GM18502 (cell line): ENCODE results near the gene WDR53.
"Not testable (repeated sequence)": the region's sequence is repeated elsewhere in the genome, so short reads cannot be mapped to it uniquely, and the experiment has no call there.

Source experiments
- ATAC-seq: cut with Tn5 transposase; IDR thresholded peaks from one replicate; pipeline ENCODE4 v1.9.1; 2021; ENCODE audit warnings: mild to moderate bottlenecking; ENCODE audit not compliant: unreplicated experiment, poor library complexity

Gene WDR53

DNA sequence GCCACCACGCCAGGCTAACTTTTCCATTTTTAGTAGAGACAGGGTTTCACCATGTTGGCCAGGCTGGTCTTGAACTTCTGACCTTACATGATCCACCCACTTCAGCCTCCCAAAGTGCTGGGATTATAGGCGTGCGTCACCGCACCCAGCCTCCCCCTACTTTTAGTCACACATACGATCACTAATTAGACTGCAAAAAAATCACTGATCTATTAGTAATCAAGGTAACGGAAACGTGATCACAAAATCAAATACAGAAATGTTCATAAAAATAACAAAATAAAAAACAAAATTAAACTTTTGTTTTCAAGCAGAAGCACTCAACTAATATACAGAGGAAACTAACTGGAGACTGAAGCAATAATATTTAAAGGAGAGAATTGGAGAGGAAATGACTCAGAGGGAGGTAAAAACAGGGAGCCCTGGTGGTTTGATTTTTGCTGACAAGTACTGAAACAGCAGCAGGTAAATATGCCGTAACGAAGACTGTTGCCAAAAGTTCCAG is 4.6 kb downstream of the WDR53 start:
- ATAC-seq, result no peak

DNA sequence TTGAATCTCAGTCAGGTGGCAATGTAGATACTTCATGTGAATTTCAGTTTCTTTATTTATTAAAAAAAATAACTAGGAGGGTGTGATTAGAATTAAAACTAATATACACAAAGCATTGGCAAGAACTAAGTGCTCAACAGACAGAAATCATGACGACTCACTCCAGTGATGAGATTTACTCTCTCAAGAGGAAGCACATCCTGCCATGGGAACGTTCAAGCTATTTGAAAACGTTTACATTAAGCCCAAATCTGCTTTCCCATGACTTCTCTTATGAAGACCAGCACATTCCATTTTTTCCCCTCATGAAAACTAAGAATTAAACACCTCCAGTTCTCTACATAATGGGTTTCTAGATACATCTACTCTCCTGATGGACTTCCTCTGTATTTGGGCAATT is 8.5 kb downstream of the WDR53 start:
- ATAC-seq, result no peak

GRCh38 chr3:196558476-196558875 is 9.9 kb downstream of the WDR53 start:
- ATAC-seq, result no peak

DNA sequence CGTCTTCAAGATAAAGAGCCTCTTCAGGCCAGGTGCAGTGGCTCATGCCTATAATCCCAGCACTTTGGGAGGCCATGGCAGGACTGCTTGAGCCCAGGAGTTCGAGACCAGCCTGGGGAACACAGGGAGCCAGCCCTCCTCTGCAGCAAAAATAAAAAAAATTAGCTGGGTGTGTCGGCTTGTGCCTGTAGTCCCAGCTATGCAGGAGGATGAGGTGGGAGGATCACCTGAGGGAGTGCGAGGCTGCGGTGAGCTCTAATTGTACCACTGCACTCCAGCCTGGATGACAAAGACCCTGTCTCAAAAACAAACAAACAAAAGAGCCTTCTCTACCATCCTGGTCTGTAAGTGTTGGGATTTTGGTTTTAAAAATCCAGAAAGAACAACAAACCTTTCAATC is 11.1 kb downstream of the WDR53 start:
- no peak for ATAC-seq

GRCh38 chr3:196555295-196555694 is 13.1 kb downstream of the WDR53 start:
- no peak for ATAC-seq

DNA sequence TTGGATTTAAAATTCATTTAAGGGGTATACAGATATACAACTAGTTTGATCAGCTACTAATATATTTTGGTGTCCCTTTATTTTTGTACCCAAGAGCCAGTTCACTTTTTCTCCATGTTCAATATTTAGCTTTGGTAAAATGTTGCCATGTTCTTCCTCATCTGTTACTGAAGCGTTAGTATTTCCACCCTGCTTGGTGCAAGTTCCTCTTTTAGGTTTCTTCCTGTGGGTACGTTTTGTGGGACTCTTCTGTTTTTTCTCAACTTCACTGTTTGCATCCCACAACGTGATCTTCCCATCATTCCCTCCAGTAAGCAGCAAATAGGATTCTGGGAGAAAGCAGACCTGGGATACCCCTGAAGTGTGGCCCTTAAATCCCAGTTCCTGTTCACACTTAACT is 14.1 kb downstream of the WDR53 start:
- ATAC-seq, result no peak

DNA sequence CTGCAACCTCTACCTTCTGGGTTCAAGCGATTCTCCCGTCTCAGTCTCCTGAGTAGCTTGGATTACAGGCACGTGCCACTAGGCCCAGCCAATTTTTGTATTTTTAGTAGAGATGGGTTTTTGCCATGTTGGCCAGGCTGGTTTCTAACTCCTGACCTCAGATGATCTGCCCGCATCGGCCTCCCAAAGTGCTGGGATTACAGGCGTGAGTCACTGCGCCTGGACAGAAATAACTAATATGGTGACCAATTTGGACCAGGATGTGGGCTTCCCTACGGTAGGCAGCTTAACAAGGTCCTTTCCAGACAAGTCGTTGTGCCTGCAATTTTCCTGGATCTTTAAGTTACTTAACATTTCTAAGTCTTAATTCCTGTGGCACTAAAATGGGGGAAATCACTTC is 14.8 kb downstream of the WDR53 start:
- no peak for ATAC-seq

GRCh38 chr3:196552253-196552652 is 16.1 kb downstream of the WDR53 start:
- no peak for ATAC-seq

DNA sequence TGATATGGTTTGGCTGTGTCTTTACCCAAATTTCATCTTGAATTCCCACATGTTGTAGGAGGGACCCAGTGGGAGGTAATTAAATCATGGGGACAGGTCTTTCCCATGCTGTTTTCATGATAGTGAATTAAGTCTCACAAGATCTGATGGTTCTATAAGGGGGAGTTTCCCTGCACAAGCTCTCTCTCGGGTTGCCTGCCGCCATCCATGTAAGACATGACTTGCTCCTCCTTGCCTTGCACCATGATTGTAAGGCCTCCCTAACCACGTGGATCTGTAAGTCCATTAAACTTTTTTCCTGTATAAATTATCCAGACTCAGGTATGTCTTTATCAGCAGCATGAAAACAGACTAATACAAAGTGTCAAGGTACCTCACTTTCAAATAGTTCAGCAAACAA is 18.2 kb downstream of the WDR53 start:
- ATAC-seq, result not testable (repeated sequence)

DNA sequence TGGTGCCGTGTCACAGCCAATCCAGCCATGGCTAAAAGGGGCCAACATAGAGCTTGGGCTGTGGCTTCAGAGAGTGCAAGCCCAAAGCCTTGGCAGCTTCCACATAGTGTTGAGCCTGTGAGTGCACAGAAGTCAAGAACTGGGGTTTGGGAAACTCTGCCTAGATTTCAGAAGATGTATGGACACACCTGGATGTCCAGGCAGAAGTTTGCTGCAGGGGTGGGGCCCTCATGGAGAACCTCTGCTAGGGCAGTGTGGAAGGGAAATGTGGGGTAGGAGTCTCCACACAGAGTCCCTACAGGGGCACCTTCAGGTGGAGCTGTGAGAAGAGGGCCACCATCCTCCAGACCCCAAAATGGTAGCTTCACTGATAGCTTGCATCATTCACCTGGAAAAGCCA is 19.0 kb downstream of the WDR53 start:
- not testable (repeated sequence) for ATAC-seq

- no peak for ATAC-seq
These were observed 21.3 kb downstream of the WDR53 start for GRCh38 chr3:196547067-196547466.

DNA sequence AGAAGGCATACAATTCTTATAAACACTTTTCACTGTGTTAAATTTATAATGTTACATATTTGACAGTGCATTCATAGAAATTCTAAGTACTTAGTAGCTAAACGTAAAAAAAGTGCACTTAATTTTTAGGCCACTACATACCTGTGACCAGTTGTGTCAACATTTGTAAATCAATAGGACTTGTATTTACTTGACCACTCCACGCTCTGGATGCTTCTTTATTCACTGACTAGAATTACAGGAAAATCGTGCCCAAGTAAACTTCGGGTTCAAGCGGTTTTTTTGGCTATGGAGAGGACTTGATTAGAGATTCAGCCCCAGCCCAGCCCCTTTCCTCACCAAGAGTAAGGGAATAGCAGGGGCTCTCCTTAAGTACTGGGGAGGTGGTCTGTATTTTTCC is 21.8 kb downstream of the WDR53 start:
- no peak for ATAC-seq

GRCh38 chr3:196544491-196544992 is 23.8 kb downstream of the WDR53 start:
- ATAC-seq, result no peak

DNA sequence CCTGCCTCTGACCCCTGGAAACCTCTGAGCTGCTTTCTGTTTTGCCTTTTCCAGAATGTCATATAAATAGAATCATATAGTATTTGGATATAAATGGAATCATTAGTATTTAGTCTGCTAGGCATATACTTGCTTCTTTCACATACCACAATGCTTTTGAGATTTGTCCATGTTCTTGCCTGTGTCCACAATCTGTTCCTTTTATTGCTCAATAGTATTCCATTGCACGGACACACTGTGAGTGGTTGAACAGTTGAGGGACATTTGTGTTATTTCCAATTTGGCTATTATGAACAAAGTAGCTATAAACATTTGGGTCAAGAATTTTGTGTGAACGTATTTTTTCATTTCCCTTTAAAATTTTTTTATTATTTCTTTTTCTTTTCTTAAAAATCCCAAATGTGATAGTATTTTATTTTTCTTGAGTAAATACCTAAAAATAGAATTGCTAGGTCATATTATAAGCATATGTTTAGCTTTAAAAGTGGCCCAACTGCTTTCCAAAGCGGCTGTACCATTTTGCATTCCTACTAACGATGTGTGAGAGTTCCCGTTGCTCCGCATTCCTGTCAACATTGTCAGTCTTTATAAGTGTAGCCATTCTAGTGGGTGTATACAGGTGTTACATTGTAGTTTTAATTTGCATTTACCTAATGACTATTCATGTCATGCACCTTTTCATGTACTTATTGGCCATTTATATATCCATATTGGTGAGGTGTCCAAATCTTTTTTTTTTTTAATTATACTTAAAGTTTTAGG is 26.5 kb downstream of the WDR53 start:
- no peak for ATAC-seq

DNA sequence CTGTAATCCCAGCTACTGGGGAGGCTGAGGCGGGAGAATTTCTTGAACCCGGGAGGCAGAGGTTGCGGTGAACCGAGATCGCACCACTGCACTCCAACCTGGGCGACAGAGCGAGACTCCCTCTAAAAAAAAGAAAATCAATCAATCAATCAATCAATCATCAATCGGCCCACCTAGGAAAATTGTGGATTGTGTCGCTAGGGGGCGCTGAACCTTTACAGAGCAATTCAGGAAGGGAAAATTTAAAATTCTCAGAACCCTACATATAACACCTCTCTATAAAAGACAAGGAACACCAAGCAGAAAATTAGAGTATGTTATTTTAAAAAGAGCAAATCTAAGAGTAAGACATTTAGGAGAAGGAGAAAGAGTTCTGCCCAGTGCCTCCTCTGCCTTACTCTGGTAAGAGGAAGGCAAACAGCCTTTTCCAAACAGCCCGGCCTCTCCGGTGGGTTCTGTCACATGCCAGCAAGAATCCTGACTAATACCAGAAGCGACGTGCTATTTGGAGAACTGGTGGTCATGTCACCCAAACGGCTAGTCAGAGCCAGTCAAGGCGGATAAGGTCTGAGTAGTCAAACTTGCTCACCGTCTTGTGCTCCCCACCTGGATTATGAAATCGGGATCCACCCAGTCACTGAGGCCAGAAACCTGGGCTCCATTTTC is 30.9 kb downstream of the WDR53 start:
- no peak for ATAC-seq

DNA sequence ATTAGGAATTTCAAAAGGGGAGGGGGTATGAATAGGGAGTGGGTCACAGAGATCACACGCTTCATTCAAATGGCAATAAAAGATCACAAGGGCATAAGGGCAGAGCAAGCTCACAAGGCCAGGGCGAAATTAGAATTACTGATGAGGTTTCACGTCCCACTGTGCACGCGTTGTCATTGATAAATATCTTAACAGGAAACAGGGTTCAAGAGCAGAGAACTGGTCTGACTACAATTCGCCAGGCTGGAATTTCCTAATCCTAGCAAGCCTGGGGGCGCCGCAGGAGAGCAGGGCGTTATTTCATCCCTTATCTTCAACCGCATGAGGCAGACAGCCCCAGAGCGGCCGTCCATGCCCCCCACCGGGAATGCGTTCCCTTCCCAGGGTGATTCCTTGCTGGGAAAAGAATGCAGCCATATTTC is 35.1 kb downstream of the WDR53 start:
- no peak for ATAC-seq

DNA sequence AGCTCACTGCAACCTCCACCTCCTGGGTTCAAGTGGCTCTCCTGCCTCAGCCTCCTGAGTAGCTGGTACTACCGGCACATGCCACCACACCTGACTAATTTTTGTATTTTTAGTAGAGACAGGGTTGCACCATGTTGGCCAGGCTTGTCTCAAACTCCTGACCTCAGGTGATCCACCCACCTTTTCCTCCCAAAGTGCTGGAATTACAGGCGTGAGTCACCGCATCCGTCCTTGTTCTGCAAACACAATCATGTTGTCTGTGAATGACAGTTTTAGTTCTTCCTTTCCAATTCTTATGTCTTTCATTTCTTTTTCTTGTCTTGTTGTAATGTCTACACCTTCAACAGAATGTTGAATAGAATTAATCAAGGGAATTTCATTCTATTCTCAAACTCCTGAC is 36.9 kb downstream of the WDR53 start:
- ATAC-seq, result no peak

DNA sequence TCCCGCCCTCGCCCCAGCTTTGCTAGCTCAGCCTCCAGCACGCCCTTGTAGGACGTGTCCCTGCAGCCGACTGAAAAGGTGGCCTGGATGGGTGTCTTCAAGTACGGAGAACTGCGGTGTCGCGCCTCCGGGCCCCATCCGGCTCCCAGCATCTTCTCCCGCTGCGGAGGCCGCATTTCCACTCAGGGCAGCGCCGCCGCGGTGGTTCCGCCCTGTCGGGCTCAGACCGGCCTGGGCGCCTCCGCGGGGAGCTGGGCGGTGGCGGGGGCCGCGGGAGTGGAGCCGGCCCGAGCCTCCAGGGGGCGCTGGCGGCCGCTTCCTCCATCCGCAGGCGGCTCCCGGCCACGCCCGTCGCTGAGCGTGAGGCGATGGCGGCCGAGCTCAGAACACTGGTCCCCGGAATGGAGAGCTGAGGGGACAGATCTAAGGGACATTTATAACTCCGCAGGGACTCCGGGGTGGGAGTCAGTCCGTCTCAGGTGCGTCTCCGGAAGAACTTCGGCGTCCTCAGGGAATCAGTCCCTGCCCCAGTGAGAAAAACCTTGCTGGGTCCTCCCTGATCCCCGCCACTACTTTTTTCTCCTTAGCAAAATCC is 39.6 kb downstream of the WDR53 start:
- peak; percentile 81 for ATAC-seq

GRCh38 chr3:196525141-196525540 is 43.2 kb downstream of the WDR53 start:
- ATAC-seq, result no peak

DNA sequence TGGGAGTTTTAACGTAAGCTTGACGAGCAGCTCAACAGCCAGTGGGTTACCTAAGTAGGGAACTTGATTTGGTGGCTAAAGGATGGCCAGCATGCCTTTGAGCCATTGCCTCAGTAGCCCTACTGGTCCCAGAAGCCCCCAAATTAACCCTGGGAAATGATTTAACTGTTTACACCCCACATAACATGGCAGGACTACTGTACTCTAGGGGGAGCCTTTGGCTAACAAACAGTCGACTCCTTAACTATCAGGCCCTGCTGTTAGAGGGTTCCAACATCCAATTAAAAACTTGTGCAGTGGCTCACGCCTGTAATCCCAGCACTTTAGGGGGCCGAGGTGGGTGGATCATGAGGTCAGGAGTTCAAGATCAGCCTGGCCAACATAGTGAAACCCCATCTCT is 43.8 kb downstream of the WDR53 start:
- no peak for ATAC-seq

GRCh38 chr3:196523841-196524240 is 44.5 kb downstream of the WDR53 start:
- no peak for ATAC-seq
